OCI-LY3 (cell line): ENCODE data around the gene LDAH.

Experiments used
- H2AFZ ChIP-seq: fragments of 200-600, 300-600 bp; shearing (Covaris generic); 2 replicates; pipeline ENCODE4 v1.6.0; 2014; ENCODE audit warnings: antibody characterized with exemption, low read depth, low read length
- H3K27ac ChIP-seq: fragments of 200-600, 300-600 bp; sonication (generic); 2 replicates; pipeline ENCODE4 v1.5.1; 2014; ENCODE audit warnings: mild to moderate bottlenecking, low read length, moderate library complexity, mixed read lengths
- H3K27me3 ChIP-seq: fragments of 200-600, 300-600 bp; sonication (generic); 2 replicates; pipeline ENCODE4 v1.6.1; 2014; ENCODE audit warnings: low read depth, low read length, mixed read lengths
- H3K36me3 ChIP-seq: fragments of 200-600, 300-600 bp; sonication (generic); replicated peaks from 2 replicates; pipeline ENCODE3; 2014; ENCODE audit warnings: low read depth, low read length, mixed read lengths
- H3K4me1 ChIP-seq: fragments of 300-600, 200-600 bp; sonication (generic); 2 replicates; pipeline ENCODE4 v1.6.1; 2014; ENCODE audit warnings: low read length, mixed read lengths
- H3K4me2 ChIP-seq: fragments of 200-600, 300-600 bp; sonication (generic); 2 replicates; pipeline ENCODE4 v1.6.1; 2014; ENCODE audit warnings: low read length, mixed read lengths
- H3K4me3 ChIP-seq: fragments of 300-600, 200-600 bp; sonication (generic); 2 replicates; pipeline ENCODE4 v1.5.1; 2014; ENCODE audit warnings: antibody characterized with exemption, mild to moderate bottlenecking, low read length, moderate library complexity
- H3K79me2 ChIP-seq: fragments of 300-600, 200-600 bp; shearing (Covaris generic); 2 replicates; pipeline ENCODE4 v1.6.1; 2014; ENCODE audit warnings: mild to moderate bottlenecking, low read length, mixed read lengths
- H3K9ac ChIP-seq: fragments of 300-600, 200-600 bp; shearing (Covaris generic); 2 replicates; pipeline ENCODE4 v1.6.0; 2014; ENCODE audit warnings: mild to moderate bottlenecking, low read length, moderate library complexity
- H3K9me3 ChIP-seq: fragments of 200-600, 300-600 bp; shearing (Covaris generic); 2 replicates; pipeline ENCODE4 v1.6.1; 2014; ENCODE audit warnings: low read length, mixed read lengths; ENCODE audit not compliant: insufficient read depth
- H4K20me1 ChIP-seq: fragments of 200-600, 300-600 bp; sonication (generic); 2 replicates; pipeline ENCODE4 v1.6.1; 2016; ENCODE audit warnings: low read length, mixed read lengths; ENCODE audit not compliant: insufficient read depth
- EZH2phosphoT487 ChIP-seq: fragments of 200-600 bp; shearing (Covaris generic); IDR thresholded peaks from 2 replicates; pipeline ENCODE4 v1.6.1; 2018; ENCODE audit warnings: antibody characterized with exemption, mixed run types, low read depth
- TF ChIP-seq, protein P1 (sequence below): fragments of 200-600, 300-600 bp; sonication (generic); IDR thresholded peaks from 2 replicates; pipeline ENCODE4 v1.5.1; 2014; ENCODE audit warnings: antibody characterized with exemption, low read length, low read depth

LDAH gene

DNA sequence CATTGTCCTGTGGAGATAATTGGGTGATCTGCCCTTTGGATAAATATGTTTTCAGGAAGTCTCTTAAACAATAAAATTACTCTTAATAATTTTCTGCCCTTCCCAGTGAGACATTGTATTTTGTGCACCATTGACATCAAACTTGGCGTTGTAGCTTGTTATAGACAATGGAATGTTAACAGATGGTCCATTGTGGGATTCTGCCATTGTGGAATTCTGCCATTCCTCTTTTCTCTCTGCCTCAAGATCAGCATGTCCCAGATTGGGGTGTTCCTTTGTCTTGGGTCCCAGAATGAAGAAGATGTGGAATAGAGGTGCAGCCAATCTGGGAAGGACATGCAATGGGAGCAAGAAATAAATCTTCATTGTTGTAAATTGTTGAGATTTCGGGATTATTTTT is 15.1 kb upstream of the LDAH start:
- TF ChIP-seq, protein P1, sequence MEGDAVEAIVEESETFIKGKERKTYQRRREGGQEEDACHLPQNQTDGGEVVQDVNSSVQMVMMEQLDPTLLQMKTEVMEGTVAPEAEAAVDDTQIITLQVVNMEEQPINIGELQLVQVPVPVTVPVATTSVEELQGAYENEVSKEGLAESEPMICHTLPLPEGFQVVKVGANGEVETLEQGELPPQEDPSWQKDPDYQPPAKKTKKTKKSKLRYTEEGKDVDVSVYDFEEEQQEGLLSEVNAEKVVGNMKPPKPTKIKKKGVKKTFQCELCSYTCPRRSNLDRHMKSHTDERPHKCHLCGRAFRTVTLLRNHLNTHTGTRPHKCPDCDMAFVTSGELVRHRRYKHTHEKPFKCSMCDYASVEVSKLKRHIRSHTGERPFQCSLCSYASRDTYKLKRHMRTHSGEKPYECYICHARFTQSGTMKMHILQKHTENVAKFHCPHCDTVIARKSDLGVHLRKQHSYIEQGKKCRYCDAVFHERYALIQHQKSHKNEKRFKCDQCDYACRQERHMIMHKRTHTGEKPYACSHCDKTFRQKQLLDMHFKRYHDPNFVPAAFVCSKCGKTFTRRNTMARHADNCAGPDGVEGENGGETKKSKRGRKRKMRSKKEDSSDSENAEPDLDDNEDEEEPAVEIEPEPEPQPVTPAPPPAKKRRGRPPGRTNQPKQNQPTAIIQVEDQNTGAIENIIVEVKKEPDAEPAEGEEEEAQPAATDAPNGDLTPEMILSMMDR: no peak
- no peak for TF ChIP-seq EZH2phosphoT487
- Histone ChIP-seq H3K4me3 (no peak overlapping the region), H3K4me2 (no peak overlapping the region), H3K9me3 (no peaks in the 10 kb centered on the region), H3K27ac (no peak overlapping the region), H2AFZ (no peak overlapping the region), H3K36me3 (no peaks in the 10 kb centered on the region), H3K9ac (no peak overlapping the region), H3K27me3 (peaks cover 34% of the 10 kb centered on the region; the same call in 1 of the 2 replicates), H3K4me1 (no peaks in the 10 kb centered on the region), H3K79me2 (no peaks in the 10 kb centered on the region), H4K20me1 (no peaks in the 10 kb centered on the region)

DNA sequence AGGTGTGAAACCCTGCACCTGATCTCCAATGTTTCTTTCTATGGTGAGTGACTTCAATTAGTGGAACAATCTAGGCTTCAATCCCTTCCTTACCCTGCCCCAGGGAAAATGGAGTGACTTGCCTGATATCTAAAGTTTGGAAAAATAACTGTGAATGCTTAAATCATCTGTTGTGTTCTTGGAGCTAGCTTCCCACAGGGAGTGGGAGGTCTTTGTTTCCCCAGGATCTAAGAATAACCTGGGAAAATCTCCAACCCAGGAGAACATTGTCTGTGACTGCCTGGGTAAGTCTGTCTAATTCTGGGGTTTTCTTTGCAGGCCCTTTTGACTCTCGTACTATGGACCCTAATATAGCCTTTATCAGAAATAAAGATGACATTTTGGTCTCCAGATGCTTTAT is 13.6 kb upstream of the LDAH start:
- Histone ChIP-seq H3K9me3 (no peaks in the 10 kb centered on the region), H3K27ac (no peak overlapping the region), H3K4me3 (no peak overlapping the region), H3K79me2 (no peaks in the 10 kb centered on the region), H3K4me2 (no peak overlapping the region), H3K9ac (no peak overlapping the region), H3K27me3 (peaks cover 25% of the 10 kb centered on the region; the same call in 1 of the 2 replicates), H3K36me3 (no peaks in the 10 kb centered on the region), H4K20me1 (no peaks in the 10 kb centered on the region), H2AFZ (no peak overlapping the region), H3K4me1 (no peaks in the 10 kb centered on the region)
- no peak for TF ChIP-seq EZH2phosphoT487
- TF ChIP-seq, protein P1: no peak

DNA sequence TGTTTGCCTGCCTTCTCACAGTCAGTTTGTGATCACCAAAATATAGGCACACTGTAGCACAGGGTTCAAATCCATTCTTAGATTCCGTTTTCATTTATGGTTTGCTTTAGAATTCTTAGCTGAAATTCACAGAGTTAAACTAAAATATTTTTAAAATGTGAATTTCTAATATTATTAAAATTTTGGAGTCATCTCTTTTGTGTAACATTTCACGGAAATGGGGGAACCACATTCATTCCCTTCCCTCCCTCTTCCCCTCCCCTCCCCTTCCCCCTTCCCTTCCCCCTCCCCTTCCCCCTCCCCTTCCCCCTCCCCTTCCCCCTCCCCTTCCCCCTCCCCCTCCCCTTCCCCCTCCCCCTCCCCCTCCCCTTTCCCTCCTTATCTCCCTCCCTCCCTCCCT is 11.4 kb upstream of the LDAH start:
- no peak for TF ChIP-seq EZH2phosphoT487
- TF ChIP-seq, protein P1: no peak
- Histone ChIP-seq H3K27ac (no peak overlapping the region), H3K27me3 (peaks cover 24% of the 10 kb centered on the region; the same call in 1 of the 2 replicates), H3K9me3 (no peaks in the 10 kb centered on the region), H3K9ac (no peak overlapping the region), H2AFZ (no peak overlapping the region), H3K4me2 (no peak overlapping the region), H3K4me1 (no peaks in the 10 kb centered on the region), H4K20me1 (no peaks in the 10 kb centered on the region), H3K36me3 (no peaks in the 10 kb centered on the region), H3K79me2 (no peaks in the 10 kb centered on the region), H3K4me3 (no peak overlapping the region)

DNA sequence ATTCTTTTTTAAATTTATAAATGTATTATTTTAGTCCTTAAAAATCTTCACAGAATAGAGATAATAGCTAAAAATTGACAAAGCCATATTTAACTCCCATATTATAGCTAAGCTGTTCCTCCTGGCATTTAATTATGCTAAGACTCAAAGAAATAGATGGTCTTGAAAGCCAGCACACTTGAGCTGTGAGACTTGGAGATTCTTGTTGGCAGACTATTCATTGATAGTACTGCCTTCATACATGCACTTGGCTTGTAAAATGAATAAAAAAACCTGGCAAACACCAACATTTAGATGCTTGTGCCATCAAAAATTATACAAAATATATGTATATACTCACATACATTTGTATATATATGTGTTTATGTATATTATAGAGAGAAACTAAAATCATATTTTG is 9.7 kb upstream of the LDAH start:
- Histone ChIP-seq H3K4me2 (no peak overlapping the region), H3K36me3 (no peaks in the 10 kb centered on the region), H2AFZ (no peak overlapping the region), H3K9ac (no peak overlapping the region), H3K9me3 (no peaks in the 10 kb centered on the region), H4K20me1 (no peaks in the 10 kb centered on the region), H3K79me2 (no peaks in the 10 kb centered on the region), H3K4me3 (no peak overlapping the region), H3K27me3 (peaks cover 21% of the 10 kb centered on the region; the same call in 1 of the 2 replicates), H3K27ac (no peak overlapping the region), H3K4me1 (no peaks in the 10 kb centered on the region)
- TF ChIP-seq, protein P1: no peak
- TF ChIP-seq EZH2phosphoT487: no peak
